CD4-positive, alpha-beta T cell treated with Interleukin-15 for 4 hours (primary cell): ENCODE results near the gene GOT1.
A peak's percentile ranks its signal among the peaks of the same experiment; 100 is the strongest.

ENCODE experiments used
- DNase-seq: peaks from one replicate; pipeline ENCODE4 v3.0.0-alpha.2; 2020; ENCODE audit warnings: low spot score

The GOT1 gene

DNA sequence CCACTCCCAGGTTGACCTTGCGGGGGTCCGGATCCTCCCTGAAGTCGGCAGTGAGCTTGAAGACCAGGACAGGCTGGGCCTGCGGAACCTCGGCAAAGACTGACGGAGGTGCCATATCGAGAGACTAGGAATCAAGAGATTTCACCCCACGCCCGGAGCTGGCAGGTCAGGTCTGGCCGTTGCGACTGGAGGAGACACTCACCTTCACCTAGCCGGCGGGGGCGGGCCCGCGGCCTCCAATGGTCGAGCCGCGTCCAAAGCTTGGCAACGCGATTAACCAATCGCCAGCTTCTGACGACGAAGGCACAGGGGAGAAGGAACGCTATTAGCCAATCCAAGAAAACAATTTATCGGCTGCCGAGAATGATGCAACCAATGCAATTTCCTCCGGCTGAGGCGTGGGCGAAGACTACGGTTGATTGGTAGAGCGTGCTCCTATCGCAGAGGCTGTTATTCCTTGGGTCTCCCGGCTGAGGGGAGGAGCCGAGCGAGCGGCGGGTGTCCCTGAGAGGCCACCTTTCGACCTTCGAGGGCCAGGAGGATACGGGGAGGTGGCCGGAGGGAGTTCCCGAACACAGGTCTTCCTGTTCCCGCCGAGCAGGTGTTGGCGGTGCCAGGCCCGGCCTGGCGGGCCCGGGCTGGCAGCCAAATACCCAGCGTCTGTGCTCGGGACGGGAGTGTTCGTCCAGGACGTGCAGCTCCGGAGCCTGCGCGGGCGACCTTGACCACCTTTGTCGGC, at the start of gene GOT1:
TSS of gene GOT1 (minus strand) at position 174 of the 739 bp plus-strand sequence. CDS start at position 115, 59 bp downstream.
- peak; percentile 95 for DNase-seq

GRCh38 chr10:99470327-99470726, 39.9 kb upstream of the GOT1 start:
- DNase-seq: no peak

- no peak for DNase-seq
Measured at GRCh38 chr10:99467236-99467999, 37.0 kb upstream of the GOT1 start.

DNA sequence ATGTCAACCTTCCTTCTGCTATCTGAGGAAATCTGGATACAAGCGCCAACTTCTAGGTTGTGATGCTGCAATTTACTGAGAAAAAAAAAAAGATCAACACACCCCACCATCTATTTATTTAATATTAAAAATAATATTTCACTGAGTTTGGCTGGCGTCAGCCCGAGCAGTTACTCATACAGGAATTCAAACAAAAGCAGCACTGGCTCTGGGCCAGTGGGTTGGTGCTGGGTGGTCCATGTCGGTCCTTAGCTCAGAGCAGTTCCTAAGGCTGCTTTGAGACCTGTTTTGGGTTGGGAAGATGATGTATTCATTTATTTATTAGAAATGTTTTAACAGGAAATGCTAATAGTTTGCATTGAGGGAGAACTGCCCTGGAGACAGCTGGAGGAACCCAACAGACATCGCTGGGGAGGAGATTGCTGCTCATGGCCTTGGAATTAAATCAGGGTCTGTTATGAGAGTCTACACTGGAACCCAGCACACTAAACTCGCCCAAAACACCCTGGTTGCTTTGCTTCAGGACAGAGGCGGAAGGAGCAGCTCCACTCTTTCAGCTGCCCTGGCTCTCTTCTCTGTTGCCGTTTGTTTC, 36.3 kb upstream of the GOT1 start:
- DNase-seq: no peak

DNA sequence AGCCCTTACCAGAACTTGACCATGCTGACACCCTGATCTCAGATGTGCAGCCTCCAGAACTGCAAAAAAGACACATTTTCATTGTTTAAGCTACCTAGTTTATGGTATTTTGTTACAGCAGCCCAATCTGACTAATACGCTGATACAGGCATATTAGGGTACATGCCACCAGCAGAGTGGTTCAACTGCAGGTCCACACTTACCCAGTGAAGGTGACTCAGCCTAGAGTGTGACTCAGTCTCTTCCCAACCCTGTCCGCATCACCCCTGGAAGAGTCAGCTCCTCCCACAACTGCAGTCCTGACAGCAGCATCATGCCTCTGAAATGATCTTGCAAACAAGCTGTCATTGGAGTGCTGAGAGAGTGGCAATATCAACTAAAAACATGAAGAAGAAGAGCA, 30.8 kb upstream of the GOT1 start:
- no peak for DNase-seq

DNA sequence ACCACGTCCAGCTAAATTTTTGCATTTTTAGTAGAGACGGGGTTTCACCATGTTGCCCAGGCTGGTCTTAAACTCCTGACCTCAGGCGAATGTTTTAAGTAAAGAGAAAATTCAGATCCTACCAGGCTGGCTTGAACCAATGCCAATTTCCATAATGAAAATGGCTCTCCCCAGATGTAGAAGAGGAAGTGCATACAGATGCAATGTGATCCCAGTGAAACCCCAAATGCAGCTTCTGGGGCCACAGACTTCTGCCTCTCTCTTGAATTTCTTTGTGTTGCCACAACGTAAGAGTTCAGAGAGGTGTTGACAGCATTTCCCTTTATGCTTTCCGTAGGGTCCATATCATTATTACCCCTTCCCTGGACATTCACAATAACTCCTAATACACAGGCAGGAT, 29.6 kb upstream of the GOT1 start:
- DNase-seq: no peak

DNA sequence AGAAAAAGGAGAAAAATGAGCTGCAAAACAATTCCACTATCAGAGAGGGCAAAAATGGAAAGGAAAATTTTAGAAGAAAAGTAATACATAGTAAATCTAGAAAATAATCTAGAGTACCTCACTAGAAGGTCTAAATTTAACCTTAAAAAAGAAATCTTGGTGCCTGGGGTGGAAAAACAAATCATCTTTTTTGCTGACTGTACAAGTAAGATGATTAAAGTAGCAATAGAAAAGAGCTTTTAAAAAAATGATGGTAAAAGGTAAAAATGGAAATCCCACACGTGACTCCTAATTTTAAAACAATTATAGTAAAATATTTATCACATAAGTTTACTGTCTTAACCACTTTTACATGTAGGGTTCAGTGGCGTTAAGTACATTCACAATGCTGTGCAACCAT, 28.8 kb upstream of the GOT1 start:
- DNase-seq: no peak

DNA sequence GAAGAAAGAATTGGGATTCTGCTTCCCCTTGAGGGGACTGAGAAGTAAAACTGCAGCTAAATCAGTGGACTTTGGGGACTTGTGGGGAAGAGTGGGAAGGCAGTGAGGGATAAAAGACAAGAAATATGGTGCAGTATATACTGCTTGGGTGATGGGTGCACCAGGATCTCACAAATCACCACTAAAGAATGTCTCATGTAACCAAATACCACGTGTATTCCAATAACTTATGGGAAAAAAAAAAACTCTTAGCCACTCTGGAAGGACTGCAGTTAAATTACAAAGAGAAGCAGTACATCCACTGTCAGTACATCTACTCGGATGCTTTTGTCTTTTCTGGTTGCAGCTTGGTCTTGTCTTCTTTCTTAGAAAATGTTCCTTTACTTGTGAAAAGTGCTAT, 27.4 kb upstream of the GOT1 start:
- DNase-seq: no peak

- no peak for DNase-seq
Measured at GRCh38 chr10:99456931-99457288, 26.5 kb upstream of the GOT1 start.

DNA sequence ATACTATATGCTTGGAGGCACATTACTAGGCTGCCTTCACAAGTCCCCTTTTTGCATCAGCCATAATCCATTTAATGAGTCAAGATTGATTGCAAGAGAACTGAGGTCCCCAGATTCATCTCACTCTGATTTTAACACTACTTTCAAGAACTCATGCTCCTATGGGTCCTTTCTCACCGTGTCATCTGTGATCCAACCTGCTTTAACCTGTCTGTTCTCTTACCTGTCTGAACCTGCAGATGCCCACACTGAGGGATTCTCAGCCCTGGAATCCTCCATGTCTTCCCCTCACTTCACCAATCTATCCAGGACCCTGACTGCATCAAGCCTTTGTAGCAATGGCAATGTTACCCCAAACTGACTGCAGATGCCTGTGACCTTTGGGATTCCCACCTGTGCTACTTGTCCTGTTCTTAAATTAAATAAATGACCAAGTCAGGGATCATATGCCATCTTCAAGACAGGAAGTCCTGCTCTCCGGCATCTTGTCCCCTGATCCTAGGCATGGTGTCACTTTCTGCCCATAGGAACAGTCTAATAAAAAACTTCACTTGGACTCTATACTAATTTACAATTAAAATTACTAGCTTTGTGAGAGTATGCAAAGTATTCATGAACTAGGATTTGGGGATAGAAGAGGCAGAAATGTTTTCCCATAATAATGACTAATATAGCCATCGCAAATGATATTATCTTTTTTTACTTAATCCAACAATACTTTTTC, 25.9 kb upstream of the GOT1 start:
- no peak for DNase-seq

DNA sequence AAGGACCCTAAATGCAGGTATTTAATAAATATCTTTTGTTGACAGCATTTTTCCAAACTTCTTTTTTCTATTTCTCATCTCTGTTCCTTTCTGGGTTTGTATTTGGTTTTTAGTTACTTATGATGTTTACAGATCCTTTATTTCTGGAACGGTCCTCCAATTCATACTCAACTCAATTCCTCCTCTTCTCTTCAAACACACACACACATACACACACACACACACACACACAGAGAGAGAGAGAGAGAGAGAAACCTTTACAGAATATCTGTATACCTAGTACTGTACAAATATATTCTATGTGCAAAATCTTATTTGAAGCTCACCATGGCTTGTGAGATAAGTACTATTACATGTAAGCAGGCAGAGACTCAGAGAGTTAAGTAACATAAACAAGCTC, 21.6 kb upstream of the GOT1 start:
- no peak for DNase-seq

- DNase-seq: no peak
Measured at GRCh38 chr10:99451499-99451788, 21.0 kb upstream of the GOT1 start.

DNA sequence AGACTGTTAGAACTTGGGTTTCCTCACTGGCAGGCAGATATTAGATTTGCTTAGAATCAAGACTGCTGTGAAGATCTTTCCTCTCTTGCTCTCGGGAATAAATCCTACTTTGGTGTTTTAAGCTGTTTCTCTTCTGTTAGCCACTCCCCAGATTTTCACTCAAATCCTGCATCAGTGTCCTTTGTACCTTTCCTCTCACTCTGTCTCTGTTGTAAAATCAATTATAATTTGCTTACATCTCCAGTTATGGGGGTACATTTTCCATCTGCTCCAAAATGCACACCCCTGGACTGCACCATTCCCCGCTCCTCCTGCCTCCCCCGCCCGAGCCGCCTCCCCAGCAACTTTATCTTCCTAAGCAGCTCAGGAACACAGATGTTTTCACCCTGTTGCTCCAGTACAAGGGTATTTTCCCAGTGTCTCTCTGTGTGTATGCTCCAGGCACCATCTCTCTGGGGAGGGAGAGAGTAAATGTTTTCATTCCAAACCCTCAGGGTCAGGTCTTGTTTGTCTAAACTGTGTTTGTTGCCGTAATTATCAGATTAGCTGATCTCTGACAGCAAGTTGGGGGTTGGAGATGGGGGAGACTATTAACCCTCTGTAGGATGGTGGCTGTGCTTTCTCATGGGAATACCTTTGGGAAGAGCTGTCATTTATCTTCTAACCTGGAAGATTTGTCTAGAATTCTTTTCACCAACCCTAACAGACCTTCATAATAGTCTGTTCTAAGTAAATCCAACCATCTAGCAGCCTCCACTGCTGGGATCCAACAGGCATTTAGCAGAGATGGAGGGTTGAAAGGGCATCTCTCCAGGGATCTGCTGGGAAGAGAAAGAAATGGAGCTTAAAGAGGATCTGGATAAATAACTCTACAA, 20.4 kb upstream of the GOT1 start:
- no peak for DNase-seq

DNA sequence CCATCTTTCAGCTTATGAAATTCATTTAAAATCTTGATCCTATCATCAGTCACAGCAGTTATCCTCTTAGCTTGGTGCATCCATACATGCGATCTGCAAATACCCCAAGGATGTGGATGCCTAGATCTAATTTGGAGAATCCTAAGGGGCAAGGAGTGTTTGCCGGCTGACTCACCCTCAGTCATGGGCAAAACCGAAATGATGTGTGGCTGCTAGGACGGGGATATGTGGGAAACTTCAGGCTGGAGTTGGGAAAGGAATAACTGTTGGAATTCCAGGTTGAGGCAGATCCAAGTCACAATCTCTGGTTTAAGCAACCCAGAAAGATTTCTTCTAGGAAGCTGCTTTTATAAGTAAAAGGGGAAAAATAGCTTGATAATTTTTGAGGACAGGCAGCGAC, 19.7 kb upstream of the GOT1 start:
- DNase-seq: no peak

DNA sequence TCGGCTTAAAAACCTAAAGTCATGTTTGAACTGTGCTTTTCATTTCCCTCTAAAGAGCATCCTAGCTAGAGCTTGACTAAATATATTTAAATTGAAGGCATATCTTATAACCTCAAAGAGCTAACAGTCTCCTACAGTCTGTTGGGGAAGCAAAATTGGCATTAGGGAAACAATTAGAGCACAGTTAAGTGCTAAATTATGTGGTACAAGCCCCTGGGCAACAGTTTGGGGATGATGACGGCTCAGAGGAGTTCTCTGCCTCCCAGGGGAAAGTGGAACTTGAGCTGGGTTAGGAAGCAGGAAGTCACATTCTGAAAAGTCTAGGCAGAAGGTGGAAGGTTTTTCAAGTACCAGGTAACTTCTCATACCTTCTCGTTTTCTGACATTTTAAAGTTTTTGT, 18.6 kb upstream of the GOT1 start:
- DNase-seq: no peak

DNA sequence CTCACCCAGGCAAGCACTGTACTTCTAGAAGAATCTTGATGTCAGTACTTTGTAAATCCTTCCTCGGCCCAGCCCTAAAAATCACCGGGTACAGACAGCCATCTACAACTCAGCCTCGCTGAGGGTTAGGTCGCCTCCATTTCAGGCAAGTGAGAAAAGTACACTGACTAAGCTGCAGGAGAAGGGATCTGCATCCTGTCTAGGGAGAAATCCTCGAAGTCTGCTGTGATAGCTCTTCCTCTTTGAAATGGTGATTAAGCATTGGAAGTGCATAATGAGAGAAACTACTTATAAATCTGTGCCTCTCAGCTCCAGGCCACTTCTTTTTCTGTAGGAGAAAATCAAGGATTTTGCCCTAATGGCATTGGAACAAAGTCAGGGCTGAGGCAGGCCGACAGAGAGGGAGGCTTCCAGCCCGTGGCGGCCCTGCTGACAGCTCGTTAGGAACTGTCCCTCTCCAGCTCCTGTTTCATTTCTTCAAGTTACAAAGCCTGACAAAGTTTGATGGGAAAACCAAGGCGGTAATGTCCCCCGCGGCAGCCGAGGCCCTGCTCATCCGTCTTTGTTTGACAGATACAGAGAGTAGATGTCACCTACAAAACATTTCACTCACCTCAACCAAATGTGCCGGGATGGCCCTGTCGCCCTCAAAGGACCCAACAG, 14.1 kb upstream of the GOT1 start:
- DNase-seq: no peak

- DNase-seq: no peak
Measured at GRCh38 chr10:99443500-99443899, 13.1 kb upstream of the GOT1 start.

- DNase-seq: no peak
Measured at GRCh38 chr10:99442394-99442793, 12.0 kb upstream of the GOT1 start.

- no peak for DNase-seq
Measured at GRCh38 chr10:99438890-99439289, 8.5 kb upstream of the GOT1 start.

DNA sequence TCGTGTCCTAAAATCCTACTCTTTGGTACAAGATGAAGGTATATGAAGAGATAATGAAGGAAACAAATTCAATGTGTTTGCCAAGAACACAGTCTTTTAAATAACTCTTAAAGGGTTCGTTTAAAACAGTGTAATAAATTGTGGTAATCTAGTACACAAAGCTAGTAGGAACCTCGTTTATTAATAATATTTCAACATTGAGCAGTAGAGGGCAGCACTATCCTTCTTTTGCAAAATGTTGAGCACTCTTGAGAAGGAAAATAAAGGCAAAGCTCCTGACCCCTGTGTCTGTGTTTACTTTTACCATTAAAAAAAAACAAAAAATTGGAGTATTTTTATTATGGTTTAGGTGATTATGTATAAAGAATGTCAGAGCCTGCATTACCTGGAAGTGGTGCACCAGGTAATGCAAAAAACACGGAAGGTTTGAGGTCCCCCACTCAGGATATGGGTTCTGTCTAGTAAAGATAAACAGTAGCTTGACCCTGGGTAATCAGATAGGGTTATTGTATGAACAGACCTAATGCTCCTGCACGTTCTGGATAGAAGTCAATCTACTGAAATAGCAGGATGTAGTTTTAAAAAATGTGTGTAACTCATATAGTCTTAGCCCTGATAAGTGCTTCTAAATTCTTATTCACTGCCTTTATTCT, 5.7 kb upstream of the GOT1 start:
- DNase-seq: peak; percentile 54
